ENCODE data around the gene BAHCC1. TPM values are rescaled to one million over a fixed set of nuclear protein-coding genes. Genes with fewer than 3 reads are reported as not detected.

The BAHCC1 gene
- total RNA-seq, 1 donor from 2014 or later = 22.7 TPM

GRCh38 chr17:81509972-81510784 is 114.9 kb downstream of the BAHCC1 start:
- Mint-ChIP-seq H3K27me3 (ENCODE audit: low read depth) (no peaks in the 10 kb centered on the region), H3K4me1 (ENCODE audit: low read depth) (peaks cover 13% of the 10 kb centered on the region), H3K36me3 (ENCODE audit: low read depth) (peaks cover 38% of the 10 kb centered on the region), H3K27ac (ENCODE audit: unreplicated experiment) (peak overlapping the region; percentile 91), H3K9me3 (ENCODE audit: low read depth) (no peaks in the 10 kb centered on the region), H3K4me3 (ENCODE audit: unreplicated experiment) (peak overlapping the region; percentile 96)
- DNase-seq (ENCODE audit: low spot score) = no peak
- TF ChIP-seq, protein P1, sequence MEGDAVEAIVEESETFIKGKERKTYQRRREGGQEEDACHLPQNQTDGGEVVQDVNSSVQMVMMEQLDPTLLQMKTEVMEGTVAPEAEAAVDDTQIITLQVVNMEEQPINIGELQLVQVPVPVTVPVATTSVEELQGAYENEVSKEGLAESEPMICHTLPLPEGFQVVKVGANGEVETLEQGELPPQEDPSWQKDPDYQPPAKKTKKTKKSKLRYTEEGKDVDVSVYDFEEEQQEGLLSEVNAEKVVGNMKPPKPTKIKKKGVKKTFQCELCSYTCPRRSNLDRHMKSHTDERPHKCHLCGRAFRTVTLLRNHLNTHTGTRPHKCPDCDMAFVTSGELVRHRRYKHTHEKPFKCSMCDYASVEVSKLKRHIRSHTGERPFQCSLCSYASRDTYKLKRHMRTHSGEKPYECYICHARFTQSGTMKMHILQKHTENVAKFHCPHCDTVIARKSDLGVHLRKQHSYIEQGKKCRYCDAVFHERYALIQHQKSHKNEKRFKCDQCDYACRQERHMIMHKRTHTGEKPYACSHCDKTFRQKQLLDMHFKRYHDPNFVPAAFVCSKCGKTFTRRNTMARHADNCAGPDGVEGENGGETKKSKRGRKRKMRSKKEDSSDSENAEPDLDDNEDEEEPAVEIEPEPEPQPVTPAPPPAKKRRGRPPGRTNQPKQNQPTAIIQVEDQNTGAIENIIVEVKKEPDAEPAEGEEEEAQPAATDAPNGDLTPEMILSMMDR (IDR thresholded peaks at IDR 0.05) = no peak

GRCh38 chr17:81510785-81511553 is 115.7 kb downstream of the BAHCC1 start:
- Mint-ChIP-seq H3K9me3 (ENCODE audit: low read depth) (no peaks in the 10 kb centered on the region), H3K4me1 (ENCODE audit: low read depth) (peaks cover 16% of the 10 kb centered on the region), H3K27ac (ENCODE audit: unreplicated experiment) (peak overlapping the region; percentile 91), H3K27me3 (ENCODE audit: low read depth) (no peaks in the 10 kb centered on the region), H3K4me3 (ENCODE audit: unreplicated experiment) (peak overlapping the region; percentile 96), H3K36me3 (ENCODE audit: low read depth) (peaks cover 38% of the 10 kb centered on the region)
- DNase-seq (ENCODE audit: low spot score) = peak; percentile 91
- TF ChIP-seq, protein P1 (IDR thresholded peaks at IDR 0.05) = peak; percentile 32

GRCh38 chr17:81511554-81511803 is 116.2 kb downstream of the BAHCC1 start:
- no peak for DNase-seq (ENCODE audit: low spot score)
- TF ChIP-seq, protein P1 (IDR thresholded peaks at IDR 0.05) = no peak
- Mint-ChIP-seq H3K4me1 (ENCODE audit: low read depth) (peaks cover 21% of the 10 kb centered on the region), H3K27me3 (ENCODE audit: low read depth) (no peaks in the 10 kb centered on the region), H3K27ac (ENCODE audit: unreplicated experiment) (peak overlapping the region; percentile 91), H3K9me3 (ENCODE audit: low read depth) (no peaks in the 10 kb centered on the region), H3K36me3 (ENCODE audit: low read depth) (peaks cover 38% of the 10 kb centered on the region), H3K4me3 (ENCODE audit: unreplicated experiment) (peak overlapping the region; percentile 96)

DNA sequence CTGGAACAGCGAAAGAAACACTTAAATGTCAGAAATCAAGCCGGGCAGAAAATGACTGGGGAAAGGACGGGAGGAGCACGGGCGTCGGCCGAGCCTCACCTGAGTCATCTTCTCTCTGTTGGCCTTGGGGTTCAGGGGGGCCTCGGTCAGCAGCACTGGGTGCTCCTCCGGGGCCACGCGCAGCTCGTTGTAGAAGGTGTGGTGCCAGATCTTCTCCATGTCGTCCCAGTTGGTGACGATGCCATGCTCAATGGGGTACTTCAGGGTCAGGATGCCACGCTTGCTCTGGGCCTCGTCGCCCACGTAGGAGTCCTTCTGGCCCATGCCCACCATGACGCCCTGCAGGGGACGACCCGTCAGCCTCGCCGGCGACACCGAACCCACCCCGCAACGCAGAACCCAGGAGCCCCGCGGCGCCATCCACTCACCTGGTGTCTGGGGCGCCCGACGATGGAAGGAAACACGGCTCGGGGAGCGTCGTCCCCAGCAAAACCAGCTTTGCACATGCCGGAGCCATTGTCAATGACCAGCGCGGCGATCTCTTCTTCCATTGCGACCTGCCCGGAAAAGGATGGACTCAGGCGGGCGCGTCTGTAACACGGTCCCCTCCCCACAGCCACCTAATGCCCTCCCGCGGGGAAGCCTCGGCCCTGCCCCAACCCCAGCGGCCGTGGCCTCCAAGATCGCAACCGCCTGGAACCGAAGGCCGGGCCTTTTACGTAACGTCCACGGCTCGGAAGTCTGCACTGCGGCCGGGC is 116.7 kb downstream of the BAHCC1 start:
- Mint-ChIP-seq H3K4me3 (ENCODE audit: unreplicated experiment) (peak overlapping the region; percentile 96), H3K27me3 (ENCODE audit: low read depth) (no peaks in the 10 kb centered on the region), H3K36me3 (ENCODE audit: low read depth) (peaks cover 38% of the 10 kb centered on the region), H3K4me1 (ENCODE audit: low read depth) (peaks cover 26% of the 10 kb centered on the region), H3K27ac (ENCODE audit: unreplicated experiment) (peak overlapping the region; percentile 91), H3K9me3 (ENCODE audit: low read depth) (no peaks in the 10 kb centered on the region)
- DNase-seq (ENCODE audit: low spot score) = peak; percentile 91
- TF ChIP-seq, protein P1 (IDR thresholded peaks at IDR 0.05) = no peak

Data from chondrocyte (in vitro differentiated cells).